ENCODE results near the gene MYL10. TPM values are rescaled to one million over a fixed set of nuclear protein-coding genes. Genes with fewer than 3 reads are reported as not detected.

The MYL10 gene
- total RNA-seq, 3 donors from 2014 or later: not detected

DNA sequence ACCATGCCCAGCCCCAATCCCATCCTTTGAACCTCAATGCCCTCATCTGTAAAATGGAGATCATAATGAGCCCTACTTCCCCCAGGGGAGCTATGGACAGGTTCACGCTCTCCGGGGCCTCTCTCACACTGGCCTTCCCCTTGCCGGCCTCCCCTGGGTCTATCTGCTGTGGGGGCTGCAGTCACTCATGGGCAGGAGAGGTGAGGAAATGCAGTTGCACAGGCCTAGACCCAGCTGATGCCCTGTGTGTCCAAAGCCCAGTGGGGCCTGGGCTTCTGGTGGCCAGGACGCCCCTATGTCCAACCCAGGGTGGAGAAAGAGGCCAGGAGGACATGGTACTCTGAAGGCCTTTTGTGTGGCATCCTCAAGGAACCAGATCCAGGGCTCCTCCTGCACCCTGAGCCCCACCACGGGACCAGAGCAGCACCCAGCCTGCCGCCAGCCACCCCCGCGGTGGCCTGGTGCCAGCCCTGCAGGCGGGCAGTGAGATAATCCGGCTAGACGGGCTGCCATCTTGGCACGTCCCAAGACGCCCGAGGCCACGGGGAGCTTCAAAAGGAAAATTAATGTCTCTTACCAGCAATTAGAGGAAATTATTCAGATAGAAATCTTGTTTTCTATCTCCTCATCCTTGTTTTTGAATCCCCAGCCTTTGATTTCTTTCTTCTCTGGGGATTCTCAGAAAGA lies 39.0 kb downstream of the MYL10 start:
- Mint-ChIP-seq H3K27me3 (ENCODE audit: low read depth) (no peaks in the 10 kb centered on the region), H3K4me1 (ENCODE audit: low read depth) (no peaks in the 10 kb centered on the region), H3K36me3 (ENCODE audit: insufficient read depth) (no peaks in the 10 kb centered on the region), H3K4me3 (no peak overlapping the region), H3K9me3 (no peaks in the 10 kb centered on the region)
- no peak for ATAC-seq
- DNase-seq: no peak

GRCh38 chr7:101589052-101589451 lies 40.0 kb downstream of the MYL10 start:
- no peak for DNase-seq
- no peak for ATAC-seq
- Mint-ChIP-seq H3K36me3 (ENCODE audit: insufficient read depth) (no peaks in the 10 kb centered on the region), H3K4me3 (no peak overlapping the region), H3K4me1 (ENCODE audit: low read depth) (no peaks in the 10 kb centered on the region), H3K9me3 (no peaks in the 10 kb centered on the region), H3K27me3 (ENCODE audit: low read depth) (no peaks in the 10 kb centered on the region)

- Mint-ChIP-seq H3K27me3 (ENCODE audit: low read depth) (no peaks in the 10 kb centered on the region), H3K9me3 (no peaks in the 10 kb centered on the region), H3K4me1 (ENCODE audit: low read depth) (no peaks in the 10 kb centered on the region), H3K4me3 (no peak overlapping the region), H3K36me3 (ENCODE audit: insufficient read depth) (no peaks in the 10 kb centered on the region)
- ATAC-seq (no peak), DNase-seq (no peak)
Measured at GRCh38 chr7:101588131-101588935, 40.8 kb downstream of the MYL10 start.

DNA sequence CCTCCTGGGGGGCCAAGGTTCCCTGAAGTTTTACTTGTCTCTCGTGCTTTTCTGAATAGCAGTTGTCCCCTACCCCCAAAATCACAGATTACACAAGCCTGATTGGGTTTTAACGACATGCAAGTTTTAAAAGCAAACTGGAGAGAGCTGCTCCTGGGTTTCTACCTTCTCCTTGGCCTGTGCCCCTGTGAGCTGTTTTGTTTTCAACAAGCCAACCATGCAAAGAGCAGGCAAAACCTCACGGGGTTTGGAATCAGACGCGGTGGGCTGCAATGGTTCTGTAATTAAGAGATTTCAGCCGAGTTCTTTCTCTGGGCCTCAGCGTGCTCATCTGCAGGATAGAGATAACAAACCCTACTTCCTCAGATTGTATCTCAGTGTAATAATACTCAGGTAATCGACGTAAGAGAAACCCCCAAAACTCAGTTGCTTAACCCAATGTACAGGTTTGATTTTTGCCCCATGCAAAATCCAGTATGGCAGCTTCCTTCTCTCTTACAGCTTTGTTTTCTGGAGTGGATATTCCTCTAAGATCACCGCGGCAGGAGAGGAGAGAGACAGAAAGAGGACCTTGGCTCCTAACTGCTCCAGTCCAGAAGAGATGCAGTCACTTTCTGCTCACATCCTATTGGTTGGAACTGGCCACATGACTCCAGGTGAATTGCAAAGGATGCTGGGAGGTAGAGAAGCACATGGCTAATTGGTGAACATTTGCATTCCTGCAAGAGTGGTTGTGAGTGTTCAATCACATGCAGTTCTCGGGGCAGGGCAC lies 42.0 kb downstream of the MYL10 start:
- Mint-ChIP-seq H3K4me3 (no peak overlapping the region), H3K4me1 (ENCODE audit: low read depth) (no peaks in the 10 kb centered on the region), H3K27me3 (ENCODE audit: low read depth) (peaks cover 3% of the 10 kb centered on the region), H3K36me3 (ENCODE audit: insufficient read depth) (no peaks in the 10 kb centered on the region), H3K9me3 (no peaks in the 10 kb centered on the region)
- DNase-seq (no peak), ATAC-seq (no peak)

- H3K27me3 Mint-ChIP-seq (ENCODE audit: low read depth): peaks cover 5% of the 10 kb centered on the region
- no peak for DNase-seq
- H3K4me3 Mint-ChIP-seq: no peak overlapping the region
- H3K36me3 Mint-ChIP-seq (ENCODE audit: insufficient read depth): no peaks in the 10 kb centered on the region
- H3K4me1 Mint-ChIP-seq (ENCODE audit: low read depth): no peaks in the 10 kb centered on the region
- no peak for ATAC-seq
- no peaks in the 10 kb centered on the region for H3K9me3 Mint-ChIP-seq
Measured at GRCh38 chr7:101586078-101586905, 42.8 kb downstream of the MYL10 start.

- Mint-ChIP-seq H3K4me1 (ENCODE audit: low read depth) (no peaks in the 10 kb centered on the region), H3K4me3 (no peak overlapping the region), H3K36me3 (ENCODE audit: insufficient read depth) (no peaks in the 10 kb centered on the region), H3K9me3 (no peaks in the 10 kb centered on the region), H3K27me3 (ENCODE audit: low read depth) (peaks cover 11% of the 10 kb centered on the region)
- no peak for ATAC-seq
- no peak for DNase-seq
Measured at GRCh38 chr7:101582971-101583370, 46.1 kb downstream of the MYL10 start.

GRCh38 chr7:101581891-101582290 lies 47.2 kb downstream of the MYL10 start:
- DNase-seq (no peak), ATAC-seq (no peak)
- H3K4me3 Mint-ChIP-seq: no peak overlapping the region
- peaks cover 14% of the 10 kb centered on the region for H3K27me3 Mint-ChIP-seq (ENCODE audit: low read depth)
- H3K36me3 Mint-ChIP-seq (ENCODE audit: insufficient read depth): no peaks in the 10 kb centered on the region
- no peaks in the 10 kb centered on the region for H3K4me1 Mint-ChIP-seq (ENCODE audit: low read depth)
- H3K9me3 Mint-ChIP-seq: no peaks in the 10 kb centered on the region

GRCh38 chr7:101580596-101580995 lies 48.5 kb downstream of the MYL10 start:
- no peaks in the 10 kb centered on the region for H3K4me1 Mint-ChIP-seq (ENCODE audit: low read depth)
- DNase-seq (no peak), ATAC-seq (no peak)
- H3K27me3 Mint-ChIP-seq (ENCODE audit: low read depth): peaks cover 14% of the 10 kb centered on the region
- H3K36me3 Mint-ChIP-seq (ENCODE audit: insufficient read depth): no peaks in the 10 kb centered on the region
- H3K9me3 Mint-ChIP-seq: no peaks in the 10 kb centered on the region
- H3K4me3 Mint-ChIP-seq: no peak overlapping the region

DNA sequence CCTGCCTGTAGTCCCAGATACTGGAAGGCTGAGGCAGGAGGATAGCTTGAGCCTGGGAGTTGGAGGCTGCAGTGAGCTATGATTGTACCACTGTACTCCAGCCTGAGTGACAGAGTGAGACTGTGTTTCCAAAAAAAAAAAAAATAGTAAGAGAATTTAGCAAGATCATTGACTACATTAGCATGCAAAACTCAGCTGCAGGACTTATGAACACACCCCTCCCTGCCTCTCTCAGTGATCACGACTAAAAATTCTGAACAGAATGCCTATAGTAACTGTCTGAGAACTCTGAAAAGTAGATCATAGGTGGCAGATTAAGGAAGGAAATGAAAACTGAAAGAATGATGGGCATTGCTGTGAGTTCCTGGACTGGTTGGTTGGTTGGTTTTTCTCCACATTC lies 50.5 kb downstream of the MYL10 start:
- DNase-seq (no peak), ATAC-seq (no peak)
- H3K36me3 Mint-ChIP-seq (ENCODE audit: insufficient read depth): no peaks in the 10 kb centered on the region
- H3K4me1 Mint-ChIP-seq (ENCODE audit: low read depth): no peaks in the 10 kb centered on the region
- no peak overlapping the region for H3K4me3 Mint-ChIP-seq
- no peaks in the 10 kb centered on the region for H3K9me3 Mint-ChIP-seq
- peaks cover 14% of the 10 kb centered on the region for H3K27me3 Mint-ChIP-seq (ENCODE audit: low read depth)

- no peaks in the 10 kb centered on the region for H3K36me3 Mint-ChIP-seq (ENCODE audit: insufficient read depth)
- ATAC-seq (no peak), DNase-seq (no peak)
- peaks cover 4% of the 10 kb centered on the region for H3K9me3 Mint-ChIP-seq
- H3K4me3 Mint-ChIP-seq: no peak overlapping the region
- no peaks in the 10 kb centered on the region for H3K4me1 Mint-ChIP-seq (ENCODE audit: low read depth)
- H3K27me3 Mint-ChIP-seq (ENCODE audit: low read depth): peaks cover 10% of the 10 kb centered on the region
Measured at GRCh38 chr7:101576998-101577397, 52.1 kb downstream of the MYL10 start.

GRCh38 chr7:101575721-101576120 lies 53.4 kb downstream of the MYL10 start:
- H3K4me3 Mint-ChIP-seq: no peak overlapping the region
- H3K27me3 Mint-ChIP-seq (ENCODE audit: low read depth): peaks cover 9% of the 10 kb centered on the region
- no peaks in the 10 kb centered on the region for H3K36me3 Mint-ChIP-seq (ENCODE audit: insufficient read depth)
- no peak for ATAC-seq
- H3K9me3 Mint-ChIP-seq: peaks cover 6% of the 10 kb centered on the region
- H3K4me1 Mint-ChIP-seq (ENCODE audit: low read depth): no peaks in the 10 kb centered on the region
- no peak for DNase-seq

DNA sequence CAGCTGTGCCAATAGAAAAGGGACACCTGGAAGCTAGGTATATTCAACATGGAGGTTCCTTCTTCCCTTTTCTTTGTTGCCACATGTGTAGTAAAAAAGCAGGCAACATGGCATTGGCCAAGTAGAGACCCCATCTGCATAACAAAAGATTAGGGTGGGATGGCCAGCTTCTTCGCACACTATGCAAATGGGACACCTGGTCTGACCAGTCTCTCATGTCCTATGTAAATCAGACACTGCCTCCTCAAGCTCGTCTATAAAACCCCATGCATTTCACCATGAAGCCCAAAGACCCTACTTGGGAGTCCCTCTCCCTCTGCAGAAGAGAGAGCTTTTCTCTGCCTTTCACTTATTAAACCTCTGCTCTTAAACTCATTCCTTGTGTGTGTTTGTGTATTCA lies 53.9 kb downstream of the MYL10 start:
- H3K4me3 Mint-ChIP-seq: no peak overlapping the region
- ATAC-seq: no peak
- H3K36me3 Mint-ChIP-seq (ENCODE audit: insufficient read depth): no peaks in the 10 kb centered on the region
- peaks cover 10% of the 10 kb centered on the region for H3K9me3 Mint-ChIP-seq
- no peak for DNase-seq
- H3K4me1 Mint-ChIP-seq (ENCODE audit: low read depth): no peaks in the 10 kb centered on the region
- H3K27me3 Mint-ChIP-seq (ENCODE audit: low read depth): peaks cover 5% of the 10 kb centered on the region

DNA sequence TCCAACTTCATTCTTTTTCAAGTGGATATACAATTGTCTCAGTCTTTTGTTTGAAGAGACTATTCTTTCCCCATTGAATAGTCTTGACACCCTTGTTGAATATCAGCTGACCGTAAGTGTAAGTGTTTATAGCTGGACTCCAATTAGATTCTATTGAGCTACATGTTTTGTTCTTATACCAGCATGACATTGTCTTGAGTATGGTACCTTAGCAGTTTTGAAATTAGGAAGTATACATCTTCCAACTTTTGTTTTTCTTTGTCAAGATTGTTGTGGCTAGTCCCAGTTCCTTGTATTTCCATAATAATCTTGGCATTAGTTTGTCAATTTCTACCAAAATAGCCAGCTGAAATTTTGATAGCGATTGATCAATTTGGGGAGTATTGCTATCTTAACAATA lies 56.9 kb downstream of the MYL10 start:
- Mint-ChIP-seq H3K36me3 (ENCODE audit: insufficient read depth) (no peaks in the 10 kb centered on the region), H3K9me3 (peaks cover 15% of the 10 kb centered on the region), H3K27me3 (ENCODE audit: low read depth) (peaks cover 5% of the 10 kb centered on the region), H3K4me1 (ENCODE audit: low read depth) (no peaks in the 10 kb centered on the region), H3K4me3 (no peak overlapping the region)
- DNase-seq (no peak), ATAC-seq (no peak)

DNA sequence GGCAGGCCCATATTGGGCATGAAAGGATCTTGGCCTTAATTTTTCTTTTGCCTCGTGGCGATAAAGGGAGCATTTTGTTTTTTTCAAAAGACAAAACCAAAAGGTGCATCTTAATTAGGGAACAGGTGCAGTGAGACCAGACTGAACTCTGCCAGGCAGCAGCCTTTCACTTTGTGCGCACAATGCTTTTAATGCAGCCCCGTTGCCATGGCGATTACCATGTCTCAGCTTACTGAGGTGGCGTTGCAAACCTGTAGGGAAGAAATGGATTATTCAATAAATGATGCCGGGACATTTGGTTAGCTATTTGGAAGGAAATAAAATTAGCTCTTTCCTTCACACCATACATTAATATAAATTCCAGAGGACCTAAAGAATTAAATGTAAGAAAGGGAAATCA lies 61.9 kb downstream of the MYL10 start:
- DNase-seq: no peak
- H3K4me3 Mint-ChIP-seq: no peak overlapping the region
- peaks cover 7% of the 10 kb centered on the region for H3K27me3 Mint-ChIP-seq (ENCODE audit: low read depth)
- H3K4me1 Mint-ChIP-seq (ENCODE audit: low read depth): no peaks in the 10 kb centered on the region
- H3K9me3 Mint-ChIP-seq: peaks cover 11% of the 10 kb centered on the region
- no peaks in the 10 kb centered on the region for H3K36me3 Mint-ChIP-seq (ENCODE audit: insufficient read depth)
- ATAC-seq: no peak
